T-helper 1 cell (primary cell): ENCODE results near the gene RAPGEF2.
"Not testable (repeated sequence)": the region's sequence is repeated elsewhere in the genome, so short reads cannot be mapped to it uniquely, and the experiment has no call there.

ENCODE experiments used
- DNase-seq, 5 donors: peaks; one replicate each; pipeline ENCODE4 v3.0.0-alpha.2; 2012 to 2020

The RAPGEF2 gene

GRCh38 chr4:159141193-159141592 is 38.3 kb downstream of the RAPGEF2 start:
- no peak for DNase-seq

- DNase-seq = no peak
Measured at GRCh38 chr4:159142241-159142640, 39.4 kb downstream of the RAPGEF2 start.

- DNase-seq = no peak
Measured at GRCh38 chr4:159142681-159143384, 40.0 kb downstream of the RAPGEF2 start.

DNA sequence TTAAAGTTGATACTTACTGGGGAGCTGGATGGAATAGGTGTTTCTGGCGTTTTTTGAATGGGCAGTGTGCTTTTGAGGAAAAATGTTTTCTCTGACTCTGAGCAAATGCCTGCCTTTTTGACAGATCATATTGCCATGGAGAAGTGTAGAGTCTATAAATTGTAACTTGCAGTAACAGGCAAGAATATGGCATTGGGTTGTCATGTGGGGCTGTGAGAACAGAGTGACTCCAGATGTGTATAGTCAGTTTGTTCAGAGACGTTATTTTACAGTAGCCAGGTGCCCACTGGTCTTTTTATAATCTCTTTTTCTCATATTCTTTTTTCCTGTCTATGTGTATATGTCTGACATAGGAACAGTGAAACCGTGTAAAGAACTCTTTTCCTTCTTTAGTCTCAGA is 40.8 kb downstream of the RAPGEF2 start:
- no peak for DNase-seq

DNA sequence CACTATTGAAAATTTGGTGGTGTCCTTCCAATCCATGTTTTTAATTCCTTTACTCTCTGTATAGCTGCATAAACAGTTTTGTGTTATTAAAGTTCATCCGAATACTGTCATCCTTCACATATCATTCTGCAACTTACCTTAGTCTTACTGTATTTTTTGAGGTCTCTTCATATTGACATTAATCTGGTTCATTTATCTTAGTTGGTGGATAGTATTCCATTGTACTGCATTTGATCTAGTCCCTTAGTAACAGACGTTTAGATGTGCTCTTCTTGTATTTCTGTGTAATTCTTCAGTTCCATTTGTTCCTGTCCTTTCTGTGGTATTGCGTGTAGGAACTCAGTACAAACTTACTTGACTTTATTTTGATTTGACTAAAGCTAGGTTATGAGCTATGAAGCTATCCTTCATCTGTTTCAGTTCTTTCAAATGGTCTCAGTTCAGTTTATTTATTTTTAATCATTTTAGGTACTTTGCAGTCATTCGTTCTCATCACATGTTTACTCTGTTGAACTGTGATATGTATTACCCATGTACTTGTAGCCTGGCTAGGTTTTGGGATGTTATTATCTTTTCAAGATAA is 41.3 kb downstream of the RAPGEF2 start:
- DNase-seq = no peak

- no peak for DNase-seq
Measured at GRCh38 chr4:159145318-159145991, 42.6 kb downstream of the RAPGEF2 start.

GRCh38 chr4:159145992-159146330 is 43.1 kb downstream of the RAPGEF2 start:
- DNase-seq = no peak

- no peak for DNase-seq
Measured at GRCh38 chr4:159146488-159146887, 43.6 kb downstream of the RAPGEF2 start.

GRCh38 chr4:159148441-159148840 is 45.6 kb downstream of the RAPGEF2 start:
- DNase-seq = no peak

DNA sequence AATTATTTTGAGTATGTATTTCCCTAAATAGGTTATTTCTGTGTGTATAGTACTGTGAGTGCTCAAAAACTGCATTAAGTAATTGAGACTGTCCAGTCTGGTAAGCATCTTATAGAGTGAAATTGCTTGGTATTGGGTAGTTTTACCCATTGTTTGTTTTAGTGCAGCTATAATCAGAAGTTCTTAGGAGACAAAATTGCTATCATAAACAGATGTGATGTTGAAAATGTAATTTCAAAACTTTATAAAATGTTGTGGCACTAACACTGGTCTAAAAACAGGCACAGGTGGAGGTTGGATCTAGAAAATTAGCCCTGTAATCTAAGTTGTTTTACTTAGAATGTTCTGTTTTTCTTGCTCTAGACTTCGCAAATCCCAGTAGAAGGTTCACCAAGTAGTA is 46.8 kb downstream of the RAPGEF2 start:
- no peak for DNase-seq

DNA sequence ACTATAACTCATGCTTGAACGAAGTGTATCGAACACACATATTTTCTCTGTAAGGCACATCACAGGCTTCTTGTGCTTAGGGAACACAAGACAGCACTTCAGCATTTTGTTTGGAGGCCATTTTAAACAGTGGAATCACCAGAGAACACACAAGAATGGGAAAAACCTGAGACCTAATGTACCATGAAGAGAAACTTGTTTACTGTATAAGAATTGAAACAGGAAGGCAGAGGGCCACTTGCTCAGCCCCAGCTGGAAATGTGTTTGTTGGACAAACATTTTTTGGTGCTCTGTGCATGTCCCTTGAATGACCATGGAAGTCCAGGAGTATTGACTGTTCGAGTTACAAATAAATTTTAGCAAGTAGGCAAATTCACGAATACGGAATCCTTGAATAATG is 47.5 kb downstream of the RAPGEF2 start:
- no peak for DNase-seq

- no peak for DNase-seq
Measured at GRCh38 chr4:159150821-159151390, 48.0 kb downstream of the RAPGEF2 start.

- DNase-seq = no peak
Measured at GRCh38 chr4:159151689-159152088, 48.8 kb downstream of the RAPGEF2 start.

DNA sequence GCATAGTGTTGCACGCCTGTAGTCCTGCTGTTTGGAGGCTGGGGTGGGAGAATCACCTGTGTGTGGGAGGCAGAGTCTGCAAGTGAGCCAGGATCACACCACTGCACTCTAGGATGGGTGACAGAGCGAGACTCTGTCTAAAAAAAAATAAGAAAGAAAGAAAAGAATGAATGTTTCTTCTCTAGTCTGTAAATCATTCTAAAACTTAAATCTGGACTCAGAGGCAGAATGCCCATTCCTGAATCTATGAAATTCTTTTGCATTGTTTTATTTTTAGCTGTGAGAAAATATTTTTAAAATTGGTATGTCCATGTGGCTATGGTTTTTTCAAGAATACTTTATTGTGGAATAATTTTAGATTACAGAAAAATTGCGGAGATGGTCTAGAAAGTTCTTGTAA is 49.3 kb downstream of the RAPGEF2 start:
- no peak for DNase-seq

- no peak for DNase-seq
Measured at GRCh38 chr4:159153669-159154068, 50.8 kb downstream of the RAPGEF2 start.

- DNase-seq = no peak
Measured at GRCh38 chr4:159155119-159155518, 52.2 kb downstream of the RAPGEF2 start.

- no peak for DNase-seq
Measured at GRCh38 chr4:159158083-159158617, 55.3 kb downstream of the RAPGEF2 start.

DNA sequence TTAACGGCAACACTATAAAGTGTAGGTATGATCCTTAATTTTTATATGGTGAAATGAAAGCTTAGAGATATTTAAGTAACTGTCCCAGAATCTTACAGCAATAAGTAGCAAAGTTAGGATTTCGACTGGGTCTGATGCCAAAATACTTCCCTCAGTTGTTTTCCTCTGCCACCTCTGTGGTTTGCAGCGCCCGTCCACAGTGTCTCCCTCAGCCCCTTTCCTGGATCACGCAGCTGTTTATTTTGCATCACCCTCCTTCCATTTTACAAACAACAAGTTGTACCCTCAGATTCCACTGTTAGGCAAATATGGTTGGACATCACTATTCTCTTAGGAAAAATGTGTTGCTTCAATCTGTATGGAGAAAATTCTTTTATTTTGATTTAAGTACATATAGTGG is 56.1 kb downstream of the RAPGEF2 start:
- DNase-seq = no peak

GRCh38 chr4:159159611-159160010 is 56.7 kb downstream of the RAPGEF2 start:
- no peak for DNase-seq

DNA sequence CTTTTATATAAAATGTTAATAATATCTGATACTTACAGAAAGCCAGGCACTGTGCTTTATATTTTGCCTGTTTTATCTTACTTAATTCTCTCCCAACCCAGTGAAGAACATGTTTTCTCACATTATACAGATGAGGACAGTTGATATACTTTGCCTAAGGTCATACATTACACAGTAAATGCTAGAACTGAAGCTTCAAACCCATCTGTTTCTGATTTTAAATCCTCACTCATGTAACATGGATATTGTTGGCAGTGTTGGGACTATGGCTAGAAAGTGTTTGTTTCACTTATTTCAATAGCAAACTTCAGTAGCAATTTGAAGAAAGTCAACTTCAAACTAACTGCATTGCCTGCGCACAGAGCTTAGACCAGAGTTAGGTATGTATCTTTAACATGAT is 57.4 kb downstream of the RAPGEF2 start:
- DNase-seq = no peak

DNA sequence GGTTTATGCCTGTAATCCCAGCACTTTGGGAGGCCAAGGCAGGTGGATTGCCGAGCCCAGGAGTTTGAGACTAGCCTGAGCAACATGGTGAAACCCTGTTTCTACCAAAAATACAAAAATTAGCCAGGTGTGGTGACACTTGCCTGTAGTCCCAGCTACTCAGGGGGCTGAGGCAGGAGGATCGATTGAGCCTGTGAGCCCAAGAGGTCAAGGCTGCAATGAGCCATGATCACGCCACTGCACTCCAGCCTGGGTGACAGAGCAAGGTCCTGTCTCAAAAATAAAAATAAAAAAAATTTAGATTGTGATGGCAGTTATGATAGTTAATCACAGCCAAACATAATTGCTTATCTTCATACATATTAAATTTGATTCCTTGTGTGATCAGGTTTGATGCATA is 58.6 kb downstream of the RAPGEF2 start:
- DNase-seq = not testable (repeated sequence)

DNA sequence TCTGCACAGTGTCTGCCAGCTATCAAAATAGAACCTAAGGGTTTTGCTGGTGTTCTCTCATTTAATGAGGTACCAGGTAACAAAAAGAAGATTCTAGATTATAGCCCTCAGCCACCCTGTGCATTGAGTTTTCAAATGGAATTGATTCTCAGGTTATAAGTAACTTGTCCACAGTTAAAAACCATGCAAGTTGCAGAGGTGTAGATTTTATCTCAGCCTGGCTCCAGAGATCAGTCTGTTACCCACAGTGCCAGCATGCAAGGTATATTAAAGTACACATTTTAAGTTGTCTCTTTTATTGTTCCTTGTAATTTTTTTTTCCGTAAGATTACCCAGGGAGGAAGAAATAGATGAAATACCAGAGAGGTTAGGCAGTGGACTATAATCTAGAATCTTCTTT is 59.7 kb downstream of the RAPGEF2 start:
- DNase-seq = no peak

GRCh38 chr4:159163521-159163920 is 60.6 kb downstream of the RAPGEF2 start:
- DNase-seq = no peak
